Astrocyte (in vitro differentiated cells and primary cell): ENCODE measurements around the gene FCHO1.

Experiments
- CTCF ChIP-seq: IDR thresholded peaks from 2 replicates; pipeline ENCODE4 v1.5.1; 2011; ENCODE audit warnings: low read depth, mild to moderate bottlenecking, inconsistent platforms, low read length, moderate library complexity; ENCODE audit not compliant: insufficient read depth
- EZH2 ChIP-seq: IDR thresholded peaks from 2 replicates; pipeline ENCODE4 v1.6.1; 2012; ENCODE audit warnings: mild to moderate bottlenecking, low read length, inconsistent platforms; ENCODE audit not compliant: insufficient read depth

DNA sequence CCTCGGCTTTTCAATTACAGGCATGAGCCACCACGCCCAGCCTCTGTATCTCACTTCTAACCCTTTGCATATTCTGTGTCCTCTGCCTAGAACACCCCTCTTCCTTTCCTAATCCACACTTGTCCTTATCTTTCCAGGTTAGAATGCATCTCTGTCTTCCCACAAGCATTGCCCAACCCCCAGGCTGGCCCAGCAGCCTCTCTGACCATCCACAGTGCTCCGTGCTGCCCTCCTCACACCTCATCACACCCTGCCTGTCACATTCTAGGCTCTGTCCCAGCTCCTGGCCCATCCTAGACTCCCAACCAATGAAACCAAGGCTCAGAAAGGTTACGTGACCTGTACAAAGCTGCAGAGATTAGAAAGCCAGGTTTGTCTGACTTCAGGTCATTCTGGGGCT lies 85.3 kb downstream of the FCHO1 start:
- TF ChIP-seq CTCF: no peak
- TF ChIP-seq EZH2: no peak
